Measurements from ENCODE around the gene MYO1B.

DNA sequence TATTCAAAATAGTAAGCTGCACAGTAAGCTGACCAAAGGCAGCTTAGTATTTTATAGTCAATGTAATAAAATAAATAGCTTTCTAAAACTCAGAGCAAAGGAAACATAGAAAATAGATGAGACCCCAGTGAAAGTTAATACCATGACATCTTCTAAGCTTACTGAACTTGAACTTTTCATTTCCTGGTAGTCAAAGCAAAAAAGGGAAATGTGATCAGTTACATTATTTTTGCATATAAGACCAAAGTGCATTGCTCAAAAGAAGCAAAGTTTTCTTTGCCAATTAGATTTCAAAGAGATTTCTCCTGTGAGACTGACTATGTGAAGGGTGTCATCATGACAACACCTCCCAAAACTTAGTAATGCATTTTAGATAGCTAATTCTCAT lies 70.2 kb downstream of the MYO1B start:
- TF ChIP-seq, protein P1, sequence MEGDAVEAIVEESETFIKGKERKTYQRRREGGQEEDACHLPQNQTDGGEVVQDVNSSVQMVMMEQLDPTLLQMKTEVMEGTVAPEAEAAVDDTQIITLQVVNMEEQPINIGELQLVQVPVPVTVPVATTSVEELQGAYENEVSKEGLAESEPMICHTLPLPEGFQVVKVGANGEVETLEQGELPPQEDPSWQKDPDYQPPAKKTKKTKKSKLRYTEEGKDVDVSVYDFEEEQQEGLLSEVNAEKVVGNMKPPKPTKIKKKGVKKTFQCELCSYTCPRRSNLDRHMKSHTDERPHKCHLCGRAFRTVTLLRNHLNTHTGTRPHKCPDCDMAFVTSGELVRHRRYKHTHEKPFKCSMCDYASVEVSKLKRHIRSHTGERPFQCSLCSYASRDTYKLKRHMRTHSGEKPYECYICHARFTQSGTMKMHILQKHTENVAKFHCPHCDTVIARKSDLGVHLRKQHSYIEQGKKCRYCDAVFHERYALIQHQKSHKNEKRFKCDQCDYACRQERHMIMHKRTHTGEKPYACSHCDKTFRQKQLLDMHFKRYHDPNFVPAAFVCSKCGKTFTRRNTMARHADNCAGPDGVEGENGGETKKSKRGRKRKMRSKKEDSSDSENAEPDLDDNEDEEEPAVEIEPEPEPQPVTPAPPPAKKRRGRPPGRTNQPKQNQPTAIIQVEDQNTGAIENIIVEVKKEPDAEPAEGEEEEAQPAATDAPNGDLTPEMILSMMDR (optimal IDR thresholded peaks at IDR 0.05 in 1 of 3, IDR thresholded peaks at IDR 0.05 in 1 of 3, conservative IDR thresholded peaks at IDR 0.05 in 1 of 3; ENCODE audit: extremely low read depth in 1 of 3, insufficient read depth in 2 of 3, low read length in 3 of 3), result no peak
- TF ChIP-seq EZH2 (IDR thresholded peaks at IDR 0.05; ENCODE audit: low read length), result no peak
